PC-9 (cell line): ENCODE results near the gene VRK1.

Experiments
- EZH2 ChIP-seq: fragments of 200-600 bp; sonication (generic); IDR thresholded peaks from 2 replicates; pipeline ENCODE4 v1.8.0; 2017; ENCODE audit warnings: antibody characterized with exemption, low read depth
- TF ChIP-seq, protein P1 (sequence below): fragments of 200-600 bp; sonication (generic); conservative IDR thresholded peaks from 2 replicates; pipeline ENCODE4 v1.6.1; 2017; ENCODE audit warnings: mixed run types, antibody characterized with exemption, mild to moderate bottlenecking, moderate library complexity

DNA sequence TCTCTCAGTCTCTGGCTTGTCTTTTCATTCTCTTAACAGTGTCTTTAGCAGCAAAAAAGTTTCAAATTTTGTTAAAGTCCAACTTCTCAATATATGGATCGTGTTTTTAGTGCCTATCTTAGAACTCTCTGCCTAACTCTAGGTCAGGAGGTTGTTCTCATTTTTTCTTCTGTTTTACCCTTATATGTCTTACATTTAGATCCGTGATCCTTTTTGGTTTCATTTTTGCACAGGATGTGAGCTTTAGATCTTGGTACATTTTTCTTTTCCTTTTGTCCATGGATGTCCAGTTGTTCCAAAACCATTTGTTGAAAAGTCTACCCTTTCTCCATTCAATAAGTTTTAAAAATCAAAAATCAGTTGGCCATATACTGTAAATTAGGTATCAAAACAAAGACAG lies 6.8 kb downstream of the VRK1 start:
- no peak for TF ChIP-seq EZH2
- TF ChIP-seq, protein P1, sequence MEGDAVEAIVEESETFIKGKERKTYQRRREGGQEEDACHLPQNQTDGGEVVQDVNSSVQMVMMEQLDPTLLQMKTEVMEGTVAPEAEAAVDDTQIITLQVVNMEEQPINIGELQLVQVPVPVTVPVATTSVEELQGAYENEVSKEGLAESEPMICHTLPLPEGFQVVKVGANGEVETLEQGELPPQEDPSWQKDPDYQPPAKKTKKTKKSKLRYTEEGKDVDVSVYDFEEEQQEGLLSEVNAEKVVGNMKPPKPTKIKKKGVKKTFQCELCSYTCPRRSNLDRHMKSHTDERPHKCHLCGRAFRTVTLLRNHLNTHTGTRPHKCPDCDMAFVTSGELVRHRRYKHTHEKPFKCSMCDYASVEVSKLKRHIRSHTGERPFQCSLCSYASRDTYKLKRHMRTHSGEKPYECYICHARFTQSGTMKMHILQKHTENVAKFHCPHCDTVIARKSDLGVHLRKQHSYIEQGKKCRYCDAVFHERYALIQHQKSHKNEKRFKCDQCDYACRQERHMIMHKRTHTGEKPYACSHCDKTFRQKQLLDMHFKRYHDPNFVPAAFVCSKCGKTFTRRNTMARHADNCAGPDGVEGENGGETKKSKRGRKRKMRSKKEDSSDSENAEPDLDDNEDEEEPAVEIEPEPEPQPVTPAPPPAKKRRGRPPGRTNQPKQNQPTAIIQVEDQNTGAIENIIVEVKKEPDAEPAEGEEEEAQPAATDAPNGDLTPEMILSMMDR = no peak
